Measurements from ENCODE around the gene RNF212B. TPM values are rescaled to one million over a fixed set of nuclear protein-coding genes. Genes with fewer than 3 reads are reported as not detected.

The RNF212B gene
- total RNA-seq, 1 donor from 2014 or later: not detected

GRCh38 chr14:23320584-23321571, 83.1 kb downstream of the RNF212B start, which contains the start of gene PABPN1:
Gene PABPN1, plus strand, starts transcription at chr14:23321457. Its CDS starts 13 bp downstream, at chr14:23321470.
- DNase-seq (ENCODE audit: low read depth): peak; percentile 100

GRCh38 chr14:23321572-23322547, 84.1 kb downstream of the RNF212B start:
- DNase-seq (ENCODE audit: low read depth): peak; percentile 70

Other genes with a start within 250 kb of the RNF212B start
- gene C14orf93, start 227.8 kb upstream of the RNF212B start, total RNA-seq: 5.5 and 7.2 TPM in 2 replicates
- 250 and 303 TPM in 2 replicates for gene PSMB5, start 203.0 kb upstream of the RNF212B start, total RNA-seq
- not detected in 2 replicates for gene PSMB11, start 195.7 kb upstream of the RNF212B start, total RNA-seq
- 3.2 and 3.7 TPM in 2 replicates for gene CDH24, start 180.4 kb upstream of the RNF212B start, total RNA-seq
- 85.4 and 90.4 TPM in 2 replicates for gene ACIN1, start 142.8 kb upstream of the RNF212B start, total RNA-seq
- gene C14orf119, start 142.4 kb upstream of the RNF212B start, total RNA-seq: 28.9 and 40.7 TPM in 2 replicates
- not detected in 2 replicates for gene CIROP, start 132.9 kb upstream of the RNF212B start, total RNA-seq
- not detected in 2 replicates for gene CEBPE, start 118.7 kb upstream of the RNF212B start, total RNA-seq
- 1.7 and 4.8 TPM in 2 replicates for gene SLC7A8, start 54.3 kb upstream of the RNF212B start, total RNA-seq
- gene HOMEZ, start 48.2 kb downstream of the RNF212B start, total RNA-seq: 7.1 and 8.7 TPM in 2 replicates
- gene PPP1R3E, start 64.9 kb downstream of the RNF212B start, total RNA-seq: 6.1 and 8.1 TPM in 2 replicates
- gene BCL2L2, start 68.9 kb downstream of the RNF212B start, total RNA-seq: 19.4 and 22.0 TPM in 2 replicates
- 90.2 and 90.5 TPM in 2 replicates for gene PABPN1, start 83.5 kb downstream of the RNF212B start, total RNA-seq
- gene SLC22A17, start 115.0 kb downstream of the RNF212B start, total RNA-seq: 9.6 and 11.1 TPM in 2 replicates
- gene EFS, start 127.2 kb downstream of the RNF212B start, total RNA-seq: not detected in 2 replicates
- not detected in 2 replicates for gene IL25, start 134.9 kb downstream of the RNF212B start, total RNA-seq
- not detected in 2 replicates for gene CMTM5, start 139.1 kb downstream of the RNF212B start, total RNA-seq
- 2.6 and 3.4 TPM in 2 replicates for gene MYH6, start 170.3 kb downstream of the RNF212B start, total RNA-seq
- gene MYH7, start 197.7 kb downstream of the RNF212B start, total RNA-seq: 155 and 258 TPM in 2 replicates
- 34.3 and 39.5 TPM in 2 replicates for gene NGDN, start 231.8 kb downstream of the RNF212B start, total RNA-seq

Measured in myocyte (in vitro differentiated cells).